ENCODE data around the gene OR2S2. TPM values are rescaled to one million over a fixed set of nuclear protein-coding genes. Genes with fewer than 3 reads are reported as not detected.

Gene OR2S2
- total and polyA plus RNA-seq, 2 of the 8 experiments (the other 6 are each of a cell fraction or from before 2014, with no cell fraction given): not detected

- H4K91ac ChIP-seq (replicated peaks; ENCODE audit: insufficient read length, low read length): no peak overlapping the region
- no peak overlapping the region for H3K4ac ChIP-seq (replicated peaks; ENCODE audit: insufficient read length, low read depth, low read length)
- no peak overlapping the region for H3K23ac ChIP-seq (ENCODE audit: insufficient read length)
- H3K79me1 ChIP-seq (ENCODE audit: low read depth, low read length): 0 out of 2 replicates have a peak, but pooled peaks cover 2% of the 10 kb centered on the region
- no peak overlapping the region for H2AFZ ChIP-seq (ENCODE audit: low read length)
- no peaks in the 10 kb centered on the region for H4K20me1 ChIP-seq (replicated peaks in 1 of 2; ENCODE audit: control insufficient read depth in 1 of 2, insufficient read depth in 2 of 2, low read length in 2 of 2)
- TF ChIP-seq MAFK (IDR thresholded peaks at IDR 0.05; ENCODE audit: low read depth, low read length) (no peak), POLR2A (IDR thresholded peaks at IDR 0.05; ENCODE audit: control extremely low read depth in 1 of 2, low read depth in 2 of 2, low read length in 2 of 2) (no peak), MAX (IDR thresholded peaks at IDR 0.05) (no peak), SIN3A (conservative IDR thresholded peaks at IDR 0.05 in 1 of 2, IDR thresholded peaks at IDR 0.05 in 1 of 2; ENCODE audit: low read depth in 1 of 2, low read length in 2 of 2) (no peak), SRF (IDR thresholded peaks at IDR 0.05; ENCODE audit: low read depth, low read length) (no peak), JUND (IDR thresholded peaks at IDR 0.05; ENCODE audit: low read length) (no peak), TAF1 (IDR thresholded peaks at IDR 0.05; ENCODE audit: low read depth, low read length) (no peak), POU5F1 (IDR thresholded peaks at IDR 0.05; ENCODE audit: low read depth, low read length) (no peak), TEAD4 (IDR thresholded peaks at IDR 0.05; ENCODE audit: low read depth, low read length) (no peak), ASH2L (IDR thresholded peaks at IDR 0.05; ENCODE audit: low read length) (no peak), POLR2AphosphoS5 (IDR thresholded peaks at IDR 0.05; ENCODE audit: low read depth, low read length) (no peak)
- no peak overlapping the region for H2BK5ac ChIP-seq (ENCODE audit: low read depth, low read length)
- peaks cover 3% of the 10 kb centered on the region; the same call in 1 of the 2 replicates for H3K23me2 ChIP-seq (ENCODE audit: low read depth, low read length)
- DNase-seq (ENCODE audit: low read depth in 1 of 2, low spot score in 2 of 2) (no peak), FAIRE-seq (no peak)
- no peaks in the 10 kb centered on the region for H3K9me3 ChIP-seq (ENCODE audit: insufficient read depth in 2 of 2, low read depth in 1 of 2, low read length in 1 of 2)
- H2AK5ac ChIP-seq (ENCODE audit: low read depth, low read length): no peak overlapping the region
- 83% methylated on average over 10 of the region's 10 CpGs; no CpG with 5 or more reads in 1 of the 2 experiments for WGBS, 2 experiments (ENCODE audit: extremely low coverage in 1 of 2, insufficient coverage in 1 of 2, insufficient read length in 1 of 2, insufficient replicate concordance in 2 of 2, low coverage in 1 of 2, low lambda C conversion rate in 2 of 2, missing lambda C conversion rate in 1 of 2)
- no peaks in the 10 kb centered on the region for H3K36me3 ChIP-seq (ENCODE audit: control insufficient read depth in 2 of 4, insufficient read depth in 4 of 4, low read length in 3 of 4)
- H2BK15ac ChIP-seq (ENCODE audit: low read length): no peak overlapping the region
- H3K4me2 ChIP-seq (ENCODE audit: insufficient read depth in 1 of 2, low read depth in 2 of 2, low read length in 2 of 2): no peak overlapping the region
- no peak overlapping the region for H2BK12ac ChIP-seq (ENCODE audit: low read depth, low read length)
- ChIA-PET CTCF (ENCODE audit: partially characterized antibody) (interaction anchor here (0.9 to 2.0 kb wide), 2 partner anchors 10 to 186 kb away, joined by 3 to 14 read pairs; no protein-coding TSS in a partner anchor), POLR2A (ENCODE audit: partially characterized antibody) (no interaction called here)
- H2BK120ac ChIP-seq (replicated peaks; ENCODE audit: low read depth, low read length): no peak overlapping the region
- H3K56ac ChIP-seq (replicated peaks; ENCODE audit: insufficient read length, low read depth, low read length): no peak overlapping the region
- H4K5ac ChIP-seq (ENCODE audit: insufficient read length, low read depth, low read length): no peak overlapping the region
- no peak overlapping the region for H3K9ac ChIP-seq (replicated peaks in 1 of 4; ENCODE audit: extremely low read depth in 1 of 4, low read depth in 3 of 4, low read length in 3 of 4)
- H3K18ac ChIP-seq (ENCODE audit: extremely low read depth, low read length): no peak overlapping the region
- no peak overlapping the region for H3K27ac ChIP-seq (ENCODE audit: low read depth, low read length)
- peaks cover 9 to 20% (median 14%) of the 10 kb centered on the region in 4 experiments for H3K4me1 ChIP-seq (replicated peaks in 1 of 4; ENCODE audit: control insufficient read depth in 3 of 4, insufficient read depth in 4 of 4, low read length in 3 of 4)
- no peaks in the 10 kb centered on the region; a peak in 2 of 7 replicates for H3K27me3 ChIP-seq (replicated peaks in 1 of 4; ENCODE audit: control insufficient read depth in 3 of 4, extremely low read depth in 1 of 4, insufficient read depth in 3 of 4, low read length in 3 of 4)
- no peaks in the 10 kb centered on the region for H3K79me2 ChIP-seq (ENCODE audit: control insufficient read depth in 1 of 2, insufficient read depth in 2 of 2, low read length in 2 of 2)
- no peak overlapping the region for H4K8ac ChIP-seq (ENCODE audit: extremely low read depth, insufficient read depth, low read length)
- H3K4me3 ChIP-seq (ENCODE audit: extremely low read depth in 1 of 4, insufficient read depth in 2 of 4, low read depth in 3 of 4, low read length in 4 of 4): no peak overlapping the region
- no peak overlapping the region for H3K14ac ChIP-seq (ENCODE audit: insufficient read length)
- H2BK20ac ChIP-seq (ENCODE audit: low read length): no peak overlapping the region
These were observed 45.1 kb downstream of the OR2S2 start for GRCh38 chr9:35912791-35913400.

All from H1 (cell line).